H1 (cell line): ENCODE data around the gene SLC24A4. TPM values are rescaled to one million over a fixed set of nuclear protein-coding genes. Genes with fewer than 3 reads are reported as not detected.

ENCODE experiments used
- CTCF ChIA-PET: fragments of 300-600 bp; sonication (Branson Sonifier 250); formaldehyde crosslinking; loops from one replicate; lab custom pipeline; 2021; ENCODE audit not compliant: partially characterized antibody; lab: Charles Lee
- POLR2A ChIA-PET: fragments of 300-600 bp; sonication (Branson Sonifier 250); formaldehyde crosslinking; loops from one replicate; lab custom pipeline; 2021; ENCODE audit warnings: inconsistent platforms; ENCODE audit not compliant: partially characterized antibody; lab: Charles Lee
- DNase-seq, 2 experiments: peaks; one replicate each; pipeline versions ENCODE4 v3.0.0 to v3.0.0-alpha.2; 2010 to 2022; ENCODE audit warnings: low spot score in 2 of 2, low read depth in 1 of 2, mixed read lengths in 1 of 2
- FAIRE-seq: peaks from 2 replicates; lab custom pipeline; 2011; peaks lifted over from hg19 to GRCh38; lab: Jason Lieb, UNC
- H2AFZ ChIP-seq: 2 replicates; pipeline ENCODE4 v1.8.1; 2012; ENCODE audit warnings: low read length, inconsistent platforms
- H2AK5ac ChIP-seq: 2 replicates; pipeline ENCODE4 v1.6.1; 2013; ENCODE audit warnings: low read depth, low read length
- H2BK120ac ChIP-seq: replicated peaks from 2 replicates; pipeline ENCODE3; 2013; ENCODE audit warnings: low read depth, low read length, inconsistent platforms
- H2BK12ac ChIP-seq: 2 replicates; pipeline ENCODE4 v1.6.1; 2013; ENCODE audit warnings: low read depth, low read length
- H2BK15ac ChIP-seq: 2 replicates; pipeline ENCODE4 v1.6.1; 2013; ENCODE audit warnings: low read length
- H2BK20ac ChIP-seq: 2 replicates; pipeline ENCODE4 v1.6.1; 2013; ENCODE audit warnings: low read length
- H2BK5ac ChIP-seq: 2 replicates; pipeline ENCODE4 v1.6.1; 2013; ENCODE audit warnings: low read depth, low read length
- H3K14ac ChIP-seq: 2 replicates; pipeline ENCODE4 v1.6.1; 2013; ENCODE audit warnings: inconsistent platforms; ENCODE audit not compliant: insufficient read length
- H3K18ac ChIP-seq: 2 replicates; pipeline ENCODE4 v1.6.1; 2013; ENCODE audit warnings: low read length; ENCODE audit errors: extremely low read depth
- H3K23ac ChIP-seq: 2 replicates; pipeline ENCODE4 v1.6.1; 2013; ENCODE audit warnings: inconsistent platforms; ENCODE audit not compliant: insufficient read length
- H3K23me2 ChIP-seq: 2 replicates; pipeline ENCODE4 v1.6.1; 2013; ENCODE audit warnings: low read depth, low read length
- H3K27ac ChIP-seq: 2 replicates; pipeline ENCODE4 v1.6.1; 2011; ENCODE audit warnings: low read depth, low read length, inconsistent platforms
- H3K27me3 ChIP-seq, 4 experiments: replicated peaks in 1 of 4; 1 replicate in 1 of 4; 2 replicates in 3 of 4; pipeline versions ENCODE4 v1.6.1 to v1.8.1; 2011 to 2013; ENCODE audit warnings: low read length in 3 of 4, mild to moderate bottlenecking in 3 of 4, inconsistent platforms in 2 of 4, mixed read lengths in 2 of 4, moderate library complexity in 1 of 4; ENCODE audit not compliant: control insufficient read depth in 3 of 4, insufficient read depth in 3 of 4; ENCODE audit errors: extremely low read depth in 1 of 4
- H3K36me3 ChIP-seq, 4 experiments: 2 replicates each; pipeline versions ENCODE4 v1.6.1 to v1.8.1; 2011 to 2013; ENCODE audit warnings: mild to moderate bottlenecking in 4 of 4, low read length in 3 of 4, moderate library complexity in 2 of 4, control low read depth in 1 of 4, inconsistent platforms in 1 of 4; ENCODE audit not compliant: insufficient read depth in 4 of 4, control insufficient read depth in 2 of 4
- H3K4ac ChIP-seq: replicated peaks from 2 replicates; pipeline ENCODE3; 2013; ENCODE audit warnings: low read length, low read depth, mixed read lengths, inconsistent platforms; ENCODE audit not compliant: insufficient read length
- H3K4me1 ChIP-seq, 4 experiments: replicated peaks in 1 of 4; 1 replicate in 1 of 4; 2 replicates in 3 of 4; pipeline versions ENCODE4 v1.6.1 to v1.8.1; 2011 to 2013; ENCODE audit warnings: low read length in 3 of 4, inconsistent platforms in 2 of 4, mixed read lengths in 1 of 4; ENCODE audit not compliant: insufficient read depth in 4 of 4, control insufficient read depth in 3 of 4
- H3K4me2 ChIP-seq, 2 experiments: 2 replicates each; pipeline versions ENCODE4 v1.6.1 to v1.8.1; 2011 to 2013; ENCODE audit warnings: low read depth in 2 of 2, low read length in 2 of 2, control low read depth in 1 of 2, inconsistent platforms in 1 of 2, mild to moderate bottlenecking in 1 of 2; ENCODE audit not compliant: insufficient read depth in 1 of 2
- H3K4me3 ChIP-seq, 4 experiments: fragments of 200-600, 300-600 bp in 1 of 4; sonication (generic), shearing (Covaris generic), sonication (Bioruptor Twin) in 1 of 4; 2 replicates each; pipeline versions ENCODE4 v1.5.1 to v1.8.1; 2011 to 2016; ENCODE audit warnings: low read length in 4 of 4, low read depth in 3 of 4, control low read depth in 2 of 4, inconsistent platforms in 2 of 4, mild to moderate bottlenecking in 2 of 4, mixed read lengths in 1 of 4, moderate library complexity in 1 of 4; ENCODE audit not compliant: insufficient read depth in 2 of 4; ENCODE audit errors: extremely low read depth in 1 of 4
- H3K56ac ChIP-seq: replicated peaks from 2 replicates; pipeline ENCODE3; 2013; ENCODE audit warnings: low read depth, mild to moderate bottlenecking, mixed read lengths, low read length, inconsistent platforms; ENCODE audit not compliant: insufficient read length
- H3K79me1 ChIP-seq: 2 replicates; pipeline ENCODE4 v1.6.1; 2013; ENCODE audit warnings: low read depth, low read length, control low read depth
- H3K79me2 ChIP-seq, 2 experiments: 2 replicates each; pipeline versions ENCODE4 v1.6.1 to v1.8.1; 2012 to 2013; ENCODE audit warnings: low read length in 2 of 2, mild to moderate bottlenecking in 2 of 2, inconsistent platforms in 1 of 2; ENCODE audit not compliant: insufficient read depth in 2 of 2, control insufficient read depth in 1 of 2
- H3K9ac ChIP-seq, 4 experiments: replicated peaks in 1 of 4; 1 replicate in 1 of 4; 2 replicates in 3 of 4; pipeline versions ENCODE4 v1.6.1 to v1.8.1; 2011 to 2013; ENCODE audit warnings: low read depth in 3 of 4, low read length in 3 of 4, control low read depth in 2 of 4, mild to moderate bottlenecking in 2 of 4, moderate library complexity in 2 of 4, inconsistent platforms in 1 of 4; ENCODE audit errors: extremely low read depth in 1 of 4
- H3K9me3 ChIP-seq, 2 experiments: 2 replicates each; pipeline versions ENCODE4 v1.6.1 to v1.8.1; 2012 to 2013; ENCODE audit warnings: mild to moderate bottlenecking in 2 of 2, moderate library complexity in 2 of 2, control low read depth in 1 of 2, inconsistent platforms in 1 of 2, low read depth in 1 of 2, low read length in 1 of 2, mixed read lengths in 1 of 2; ENCODE audit not compliant: insufficient read depth in 2 of 2
- H4K20me1 ChIP-seq, 2 experiments: replicated peaks in 1 of 2; 2 replicates each; pipeline versions ENCODE3 to v1.8.1; 2011 to 2013; ENCODE audit warnings: inconsistent platforms in 2 of 2, low read length in 2 of 2, mild to moderate bottlenecking in 1 of 2; ENCODE audit not compliant: insufficient read depth in 2 of 2, control insufficient read depth in 1 of 2
- H4K5ac ChIP-seq: 2 replicates; pipeline ENCODE4 v1.6.1; 2013; ENCODE audit warnings: low read length, low read depth, mixed read lengths, inconsistent platforms; ENCODE audit not compliant: insufficient read length
- H4K8ac ChIP-seq: 2 replicates; pipeline ENCODE4 v1.8.0; 2013; ENCODE audit warnings: mild to moderate bottlenecking, moderate library complexity, low read length, inconsistent platforms; ENCODE audit not compliant: insufficient read depth; ENCODE audit errors: extremely low read depth
- H4K91ac ChIP-seq: replicated peaks from 2 replicates; pipeline ENCODE3; 2013; ENCODE audit warnings: low read length, mixed read lengths, inconsistent platforms; ENCODE audit not compliant: insufficient read length
- BRCA1 ChIP-seq: IDR thresholded peaks from 2 replicates; pipeline ENCODE4 v1.6.1; 2012; ENCODE audit warnings: low read depth, low read length, improper control_type of control experiment
- KDM5A ChIP-seq: fragments of 200-600 bp; IDR thresholded peaks from 2 replicates; pipeline ENCODE4 v1.7.1; 2012; ENCODE audit warnings: mild to moderate bottlenecking, low read length, inconsistent platforms, mixed read lengths
- RAD21 ChIP-seq, 2 experiments: IDR thresholded peaks in 1 of 2; conservative IDR thresholded peaks in 1 of 2; 2 replicates each; pipeline ENCODE4 v1.6.1; 2011; ENCODE audit warnings: low read depth in 2 of 2, low read length in 2 of 2, improper control_type of control experiment in 1 of 2, inconsistent platforms in 1 of 2, mild to moderate bottlenecking in 1 of 2, moderate library complexity in 1 of 2
- SP1 ChIP-seq: IDR thresholded peaks from 2 replicates; pipeline ENCODE4 v1.6.1; 2011; ENCODE audit warnings: low read depth, low read length
- SP4 ChIP-seq: IDR thresholded peaks from 2 replicates; pipeline ENCODE4 v1.6.1; 2012; ENCODE audit warnings: low read length, inconsistent platforms
- WGBS, 2 experiments: shearing (Covaris generic) in 1 of 2; methylation state at CpG; one replicate each; pipeline versions ENCODE4 v1.1.6 to v1.1.7; 2013 to 2015; ENCODE audit warnings: low lambda C conversion rate in 2 of 2, mixed read lengths in 2 of 2, inconsistent platforms in 1 of 2, low coverage in 1 of 2, missing lambda C conversion rate in 1 of 2; ENCODE audit not compliant: insufficient replicate concordance in 2 of 2, insufficient coverage in 1 of 2, insufficient read length in 1 of 2; ENCODE audit errors: extremely low coverage in 1 of 2, missing lambda C conversion rate in 1 of 2; 5-methylcytosine and 5-hydroxymethylcytosine counted together
- polyA plus RNA-seq, 7 experiments: library from polyadenylated mRNA; depleted of rRNA in 3 of 7; stranded (reverse) in 5 of 7; unstranded in 2 of 7; fragments of >200 nt in 5 of 7; fragments of 200-250 nt in 2 of 7; gene quantifications; 1 replicate in 5 of 7; 2 replicates in 1 of 7; 4 replicates in 1 of 7; pipeline versions ENCODE4 v1.2.1 to v1.2.3, GENCODE V29; 2011 to 2013; ENCODE audit warnings: missing spikeins in 2 of 7, mixed read lengths in 2 of 7
- total RNA-seq: library from RNA; stranded (reverse); fragmentation: NEBNext Ultra II Directional; extraction: Animal tissue kit (Norgen Biotek cat#: 25700); gene quantifications from 2 replicates; pipeline ENCODE4 v1.2.1, GENCODE V29; 2021

Gene SLC24A4
- total and polyA plus RNA-seq, 2 of the 8 experiments (the other 6 are each of a cell fraction or from before 2014, with no cell fraction given): 0.27 to 0.89 TPM

- Histone ChIP-seq H3K4me2 (no peak overlapping the region), H4K8ac (no peak overlapping the region), H3K14ac (no peak overlapping the region), H3K79me1 (no peaks in the 10 kb centered on the region), H3K4ac (no peak overlapping the region), H2AFZ (no peak overlapping the region), H2BK5ac (no peak overlapping the region), H3K9me3 (no peaks in the 10 kb centered on the region), H2BK12ac (no peak overlapping the region), H3K23me2 (no peaks in the 10 kb centered on the region), H3K27me3 (no peaks in the 10 kb centered on the region), H3K27ac (no peak overlapping the region), H3K36me3 (no peaks in the 10 kb centered on the region), H3K56ac (no peak overlapping the region), H3K4me3 (no peak overlapping the region), H2BK15ac (no peak overlapping the region), H4K20me1 (peaks cover 0 to 2% of the 10 kb centered on the region in 2 experiments), H3K79me2 (no peaks in the 10 kb centered on the region; a peak in 1 of 4 replicates), H3K4me1 (no peaks in the 10 kb centered on the region; a peak in 1 of 7 replicates), H2BK120ac (no peak overlapping the region), H4K91ac (no peak overlapping the region), H3K9ac (no peak overlapping the region), H3K23ac (no peak overlapping the region), H2BK20ac (no peak overlapping the region), H3K18ac (no peak overlapping the region), H4K5ac (no peak overlapping the region), H2AK5ac (no peak overlapping the region)
- ChIA-PET POLR2A (no interaction called here), CTCF (interaction anchor here (0.8 to 1.3 kb wide), 4 partner anchors 47 to 138 kb away, joined by 3 read pairs; no protein-coding TSS in a partner anchor)
- FAIRE-seq (no peak), DNase-seq (no peak)
- 88% methylated on average over 7 of the region's 7 CpGs; no CpG with 5 or more reads in 1 of the 2 experiments for WGBS, 2 experiments
- TF ChIP-seq SP4 (no peak), KDM5A (no peak), SP1 (no peak), BRCA1 (no peak), RAD21 (IDR thresholded peaks at IDR 0.05 in 1 of 2, conservative IDR thresholded peaks at IDR 0.05 in 1 of 2; ENCODE audit: low read depth in 2 of 2, low read length in 2 of 2) (no peak)
Observed at GRCh38 chr14:92549859-92550230, 226.9 kb downstream of the SLC24A4 start.
